Trophoblast cell (in vitro differentiated cells and primary cell): ENCODE data around the gene PITRM1.
A peak's percentile ranks its signal among the peaks of the same experiment; 100 is the strongest.

ENCODE experiments used
- DNase-seq, 2 donors: peaks; one replicate each; pipeline ENCODE4 v3.0.0-alpha.2; 2016
- H2AFZ ChIP-seq: 2 replicates; pipeline ENCODE4 v1.6.1; 2013; ENCODE audit warnings: low read length, moderate library complexity, mild to moderate bottlenecking; ENCODE audit not compliant: insufficient read depth, poor library complexity
- H2AK5ac ChIP-seq: 2 replicates; pipeline ENCODE4 v1.6.1; 2013; ENCODE audit warnings: mild to moderate bottlenecking, low read length
- H2BK120ac ChIP-seq: 2 replicates; pipeline ENCODE4 v1.6.1; 2013; ENCODE audit warnings: low read length, mild to moderate bottlenecking, moderate library complexity; ENCODE audit not compliant: insufficient read depth, poor library complexity
- H2BK12ac ChIP-seq: 2 replicates; pipeline ENCODE4 v1.6.1; 2013; ENCODE audit warnings: mild to moderate bottlenecking, low read length, moderate library complexity
- H2BK5ac ChIP-seq: 2 replicates; pipeline ENCODE4 v1.6.1; 2013; ENCODE audit warnings: low read length, low read depth, moderate library complexity, mild to moderate bottlenecking; ENCODE audit not compliant: poor library complexity
- H3K14ac ChIP-seq: 2 replicates; pipeline ENCODE4 v1.6.1; 2013; ENCODE audit warnings: mild to moderate bottlenecking, low read length
- H3K18ac ChIP-seq: 2 replicates; pipeline ENCODE4 v1.6.1; 2013; ENCODE audit warnings: mild to moderate bottlenecking, low read length
- H3K23ac ChIP-seq: 2 replicates; pipeline ENCODE4 v1.6.1; 2013; ENCODE audit warnings: low read length
- H3K27ac ChIP-seq: 2 replicates; pipeline ENCODE4 v1.5.1; 2013; ENCODE audit warnings: low read depth, mild to moderate bottlenecking, inconsistent platforms, low read length, moderate library complexity
- H3K27me3 ChIP-seq: 2 replicates; pipeline ENCODE4 v1.6.1; 2013; ENCODE audit warnings: inconsistent platforms, mild to moderate bottlenecking, low read length, moderate library complexity; ENCODE audit not compliant: insufficient read depth
- H3K36me3 ChIP-seq, 2 experiments: 1 replicate in 1 of 2; 2 replicates in 1 of 2; pipeline ENCODE4 v1.6.1; 2013; ENCODE audit warnings: low read length in 2 of 2, mild to moderate bottlenecking in 2 of 2, moderate library complexity in 1 of 2; ENCODE audit not compliant: insufficient read depth in 2 of 2, control insufficient read depth in 1 of 2
- H3K4ac ChIP-seq: 2 replicates; pipeline ENCODE4 v1.6.1; 2013; ENCODE audit warnings: low read depth, mild to moderate bottlenecking, low read length, moderate library complexity
- H3K4me1 ChIP-seq, 2 experiments: 1 replicate in 1 of 2; 2 replicates in 1 of 2; pipeline ENCODE4 v1.6.1; 2013; ENCODE audit warnings: low read length in 2 of 2, mild to moderate bottlenecking in 2 of 2, moderate library complexity in 1 of 2; ENCODE audit not compliant: insufficient read depth in 2 of 2, control insufficient read depth in 1 of 2
- H3K4me2 ChIP-seq: 2 replicates; pipeline ENCODE4 v1.6.1; 2013; ENCODE audit warnings: inconsistent platforms, mild to moderate bottlenecking, low read length, moderate library complexity
- H3K4me3 ChIP-seq: 2 replicates; pipeline ENCODE4 v1.5.1; 2013; ENCODE audit warnings: mild to moderate bottlenecking, low read depth, low read length, inconsistent platforms
- H3K79me1 ChIP-seq: one replicate; pipeline ENCODE4 v1.6.1; 2013; ENCODE audit warnings: low read length
- H3K79me2 ChIP-seq: 2 replicates; pipeline ENCODE4 v1.6.1; 2013; ENCODE audit warnings: low read length, mild to moderate bottlenecking; ENCODE audit not compliant: control insufficient read depth, insufficient read depth, poor library complexity
- H3K9ac ChIP-seq: 2 replicates; pipeline ENCODE4 v1.6.1; 2013; ENCODE audit warnings: mild to moderate bottlenecking, low read length
- H3K9me3 ChIP-seq: 2 replicates; pipeline ENCODE4 v1.6.1; 2013; ENCODE audit warnings: low read depth, mild to moderate bottlenecking, control low read depth, inconsistent platforms, low read length; ENCODE audit not compliant: insufficient read depth
- H4K12ac ChIP-seq: 2 replicates; pipeline ENCODE4 v1.6.1; 2013; ENCODE audit warnings: low read depth, mild to moderate bottlenecking, low read length, moderate library complexity
- H4K8ac ChIP-seq: 2 replicates; pipeline ENCODE4 v1.6.1; 2013; ENCODE audit warnings: low read depth, mild to moderate bottlenecking, low read length, moderate library complexity
- H4K91ac ChIP-seq: one replicate; pipeline ENCODE4 v1.6.1; 2013; ENCODE audit warnings: low read depth, mild to moderate bottlenecking, low read length, moderate library complexity
- WGBS: extraction: QIAGEN DNeasy Blood & Tissue Kit; methylation state at CpG from one replicate; pipeline ENCODE4 v1.1.7; 2013; ENCODE audit warnings: missing lambda C conversion rate; ENCODE audit not compliant: insufficient read length, insufficient coverage; ENCODE audit errors: extremely low coverage; 5-methylcytosine and 5-hydroxymethylcytosine counted together

The PITRM1 gene

DNA sequence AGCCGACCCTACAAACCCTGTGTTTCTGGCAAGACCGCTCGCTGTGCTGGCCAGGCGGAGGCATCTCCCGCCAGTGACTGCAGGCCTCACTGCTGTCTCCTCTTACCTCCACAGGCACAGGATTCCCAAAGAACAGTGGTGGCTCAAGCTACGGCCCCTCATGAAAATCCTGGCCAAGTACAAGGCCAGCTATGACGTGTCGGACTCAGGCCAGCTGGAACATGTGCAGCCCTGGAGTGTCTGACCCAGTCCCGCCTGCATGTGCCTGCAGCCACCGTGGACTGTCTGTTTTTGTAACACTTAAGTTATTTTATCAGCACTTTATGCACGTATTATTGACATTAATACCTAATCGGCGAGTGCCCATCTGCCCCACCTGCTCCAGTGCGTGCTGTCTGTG, 36.2 kb downstream of the PITRM1 start:
- no peak overlapping the region for H3K4me3 ChIP-seq
- H3K23ac ChIP-seq: no peak overlapping the region
- H4K8ac ChIP-seq: no peak overlapping the region
- H2BK12ac ChIP-seq: no peak overlapping the region
- H4K12ac ChIP-seq: no peak overlapping the region
- no peak overlapping the region for H2AFZ ChIP-seq
- WGBS: no CpG with 5 or more reads among the region's 14 CpGs
- H3K79me2 ChIP-seq: no peaks in the 10 kb centered on the region
- no peaks in the 10 kb centered on the region for H3K79me1 ChIP-seq
- no peaks in the 10 kb centered on the region for H3K4me1 ChIP-seq
- H2BK5ac ChIP-seq: no peak overlapping the region
- H3K9me3 ChIP-seq: peaks cover 2% of the 10 kb centered on the region
- no peaks in the 10 kb centered on the region for H3K27me3 ChIP-seq
- no peak overlapping the region for H3K27ac ChIP-seq
- DNase-seq: no peak
- no peak overlapping the region for H2BK120ac ChIP-seq
- peaks cover 71 to 85% of the 10 kb centered on the region in 2 experiments for H3K36me3 ChIP-seq
- H3K14ac ChIP-seq: no peak overlapping the region
- no peak overlapping the region for H4K91ac ChIP-seq
- H3K18ac ChIP-seq: no peak overlapping the region
- H3K4ac ChIP-seq: no peak overlapping the region
- H2AK5ac ChIP-seq: no peak overlapping the region
- H3K4me2 ChIP-seq: no peak overlapping the region
- H3K9ac ChIP-seq: no peak overlapping the region

GRCh38 chr10:3135006-3135405, 37.6 kb downstream of the PITRM1 start:
- Histone ChIP-seq H2BK5ac (no peak overlapping the region), H3K14ac (no peak overlapping the region), H3K36me3 (peaks cover 71 to 82% of the 10 kb centered on the region in 2 experiments), H3K4me1 (no peaks in the 10 kb centered on the region), H3K4me2 (no peak overlapping the region), H2AFZ (no peak overlapping the region), H3K18ac (no peak overlapping the region), H2BK120ac (no peak overlapping the region), H2BK12ac (no peak overlapping the region), H3K79me1 (no peaks in the 10 kb centered on the region), H4K12ac (no peak overlapping the region), H4K91ac (no peak overlapping the region), H3K9ac (no peak overlapping the region), H3K79me2 (no peaks in the 10 kb centered on the region), H3K23ac (no peak overlapping the region), H3K4me3 (no peak overlapping the region), H3K4ac (no peak overlapping the region), H4K8ac (no peak overlapping the region), H3K9me3 (peaks cover 2% of the 10 kb centered on the region), H3K27ac (no peak overlapping the region), H2AK5ac (no peak overlapping the region), H3K27me3 (no peaks in the 10 kb centered on the region)
- WGBS: no CpG with 5 or more reads among the region's 3 CpGs
- DNase-seq: no peak

DNA sequence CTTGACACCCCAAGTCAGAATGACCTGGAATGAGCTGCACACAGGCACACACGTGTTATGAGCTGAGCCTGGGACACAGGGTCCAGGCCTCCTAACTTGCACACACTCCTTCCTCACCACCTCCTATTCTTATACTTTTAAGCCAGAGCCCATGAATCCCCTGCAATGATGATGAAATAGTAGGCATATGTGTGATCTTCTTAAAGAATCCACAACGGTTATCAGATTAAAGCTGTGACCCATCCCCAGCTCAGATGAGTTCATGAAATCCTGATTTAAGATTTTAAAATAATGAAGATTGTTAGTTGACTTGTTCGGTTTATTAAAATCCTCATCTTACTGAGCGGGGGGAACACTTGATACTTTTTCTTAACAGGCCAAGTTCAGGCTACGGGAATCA, 38.6 kb downstream of the PITRM1 start:
- Histone ChIP-seq H4K91ac (no peak overlapping the region), H3K27ac (no peak overlapping the region), H4K8ac (no peak overlapping the region), H3K23ac (no peak overlapping the region), H3K36me3 (peaks cover 75 to 85% of the 10 kb centered on the region in 2 experiments), H2BK120ac (no peak overlapping the region), H3K9me3 (no peaks in the 10 kb centered on the region), H3K27me3 (no peaks in the 10 kb centered on the region), H3K79me1 (no peaks in the 10 kb centered on the region), H3K9ac (no peak overlapping the region), H3K18ac (no peak overlapping the region), H3K14ac (no peak overlapping the region), H3K4ac (no peak overlapping the region), H2BK5ac (no peak overlapping the region), H2AFZ (no peak overlapping the region), H4K12ac (no peak overlapping the region), H2BK12ac (no peak overlapping the region), H3K79me2 (no peaks in the 10 kb centered on the region), H2AK5ac (no peak overlapping the region), H3K4me1 (no peaks in the 10 kb centered on the region), H3K4me3 (no peak overlapping the region), H3K4me2 (no peak overlapping the region)
- WGBS: no CpG with 5 or more reads among the region's 5 CpGs
- DNase-seq: no peak

- H4K91ac ChIP-seq: no peak overlapping the region
- no peaks in the 10 kb centered on the region for H3K27me3 ChIP-seq
- no peaks in the 10 kb centered on the region for H3K79me1 ChIP-seq
- peak overlapping the region; percentile 76 for H3K18ac ChIP-seq
- H3K36me3 ChIP-seq: peaks cover 76 to 86% of the 10 kb centered on the region in 2 experiments
- no peak overlapping the region for H3K4me3 ChIP-seq
- no peak overlapping the region for H3K4me2 ChIP-seq
- no peak overlapping the region for H2AK5ac ChIP-seq
- no CpG with 5 or more reads among the region's 22 CpGs for WGBS
- peak; percentile 30 to 51 for DNase-seq
- H2AFZ ChIP-seq: no peak overlapping the region
- no peaks in the 10 kb centered on the region for H3K79me2 ChIP-seq
- H4K8ac ChIP-seq: no peak overlapping the region
- H3K27ac ChIP-seq: no peak overlapping the region
- H3K23ac ChIP-seq: no peak overlapping the region
- H2BK12ac ChIP-seq: no peak overlapping the region
- H2BK5ac ChIP-seq: no peak overlapping the region
- no peak overlapping the region for H4K12ac ChIP-seq
- no peak overlapping the region for H3K4ac ChIP-seq
- H3K4me1 ChIP-seq: no peaks in the 10 kb centered on the region
- no peak overlapping the region for H3K14ac ChIP-seq
- H3K9ac ChIP-seq: no peak overlapping the region
- peaks cover 2% of the 10 kb centered on the region for H3K9me3 ChIP-seq
- H2BK120ac ChIP-seq: no peak overlapping the region
These were observed 40.3 kb downstream of the PITRM1 start for GRCh38 chr10:3132036-3133025.
